SU-DHL-6 (cell line): ENCODE measurements around the gene ZNF536.

Experiments used
- EZH2phosphoT487 ChIP-seq: fragments of 200-600 bp; sonication (generic), shearing (Covaris generic); conservative IDR thresholded peaks from 2 replicates; pipeline ENCODE4 v1.6.1; 2018; ENCODE audit warnings: mild to moderate bottlenecking, antibody characterized with exemption, low read length, moderate library complexity, mixed read lengths
- TF ChIP-seq, protein P1 (sequence below): fragments of 200-600 bp; sonication (generic); IDR thresholded peaks from one replicate; pipeline ENCODE4 v1.5.1; 2017; ENCODE audit warnings: antibody characterized with exemption, mild to moderate bottlenecking, low read length, moderate library complexity; ENCODE audit not compliant: insufficient read depth, poor library complexity, severe bottlenecking

DNA sequence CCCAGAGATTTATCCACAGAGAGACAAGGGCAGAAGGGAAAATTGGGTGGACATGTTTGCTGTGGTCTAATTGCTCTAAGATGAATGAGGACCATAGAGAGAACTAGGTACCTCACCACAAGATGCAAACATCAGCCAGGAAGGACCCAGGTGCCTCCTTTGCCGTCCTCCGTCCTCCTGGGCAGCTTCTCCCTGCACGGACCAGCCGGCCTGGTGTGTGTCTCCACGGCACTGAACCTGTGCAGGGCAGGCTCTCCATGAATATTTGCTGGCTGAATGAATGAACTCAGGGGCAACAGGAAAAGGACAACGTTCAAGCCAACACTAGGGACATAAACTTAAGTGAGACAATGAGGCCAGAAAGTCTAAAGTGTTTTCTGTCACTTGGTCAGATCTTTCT lies 143.9 kb downstream of the ZNF536 start:
- TF ChIP-seq, protein P1, sequence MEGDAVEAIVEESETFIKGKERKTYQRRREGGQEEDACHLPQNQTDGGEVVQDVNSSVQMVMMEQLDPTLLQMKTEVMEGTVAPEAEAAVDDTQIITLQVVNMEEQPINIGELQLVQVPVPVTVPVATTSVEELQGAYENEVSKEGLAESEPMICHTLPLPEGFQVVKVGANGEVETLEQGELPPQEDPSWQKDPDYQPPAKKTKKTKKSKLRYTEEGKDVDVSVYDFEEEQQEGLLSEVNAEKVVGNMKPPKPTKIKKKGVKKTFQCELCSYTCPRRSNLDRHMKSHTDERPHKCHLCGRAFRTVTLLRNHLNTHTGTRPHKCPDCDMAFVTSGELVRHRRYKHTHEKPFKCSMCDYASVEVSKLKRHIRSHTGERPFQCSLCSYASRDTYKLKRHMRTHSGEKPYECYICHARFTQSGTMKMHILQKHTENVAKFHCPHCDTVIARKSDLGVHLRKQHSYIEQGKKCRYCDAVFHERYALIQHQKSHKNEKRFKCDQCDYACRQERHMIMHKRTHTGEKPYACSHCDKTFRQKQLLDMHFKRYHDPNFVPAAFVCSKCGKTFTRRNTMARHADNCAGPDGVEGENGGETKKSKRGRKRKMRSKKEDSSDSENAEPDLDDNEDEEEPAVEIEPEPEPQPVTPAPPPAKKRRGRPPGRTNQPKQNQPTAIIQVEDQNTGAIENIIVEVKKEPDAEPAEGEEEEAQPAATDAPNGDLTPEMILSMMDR, result no peak
- no peak for TF ChIP-seq EZH2phosphoT487
